ENCODE measurements around the gene FANK1.
"Not testable (repeated sequence)": the region's sequence is repeated elsewhere in the genome, so short reads cannot be mapped to it uniquely, and the experiment has no call there.

FANK1 gene

GRCh38 chr10:125892402-125892801, 4.0 kb upstream of the FANK1 start:
- DNase-seq = not testable (repeated sequence)

GRCh38 chr10:125894176-125894575, 2.2 kb upstream of the FANK1 start:
- DNase-seq = not testable (repeated sequence)

- not testable (repeated sequence) for DNase-seq
Measured at GRCh38 chr10:125895130-125896087, 955 bp upstream of the FANK1 start.

GRCh38 chr10:125897317-125897716, 953 bp downstream of the FANK1 start:
- not testable (repeated sequence) for DNase-seq

GRCh38 chr10:125900963-125901362, 4.6 kb downstream of the FANK1 start:
- DNase-seq = not testable (repeated sequence)

GRCh38 chr10:125903135-125903640, 6.8 kb downstream of the FANK1 start:
- DNase-seq = not testable (repeated sequence)

GRCh38 chr10:125905069-125905994, 9.0 kb downstream of the FANK1 start:
- not testable (repeated sequence) for DNase-seq

- not testable (repeated sequence) for DNase-seq
Measured at GRCh38 chr10:125907598-125907997, 11.2 kb downstream of the FANK1 start.

- DNase-seq = not testable (repeated sequence)
Measured at GRCh38 chr10:125908813-125909212, 12.4 kb downstream of the FANK1 start.

GRCh38 chr10:125909491-125909890, 13.1 kb downstream of the FANK1 start:
- not testable (repeated sequence) for DNase-seq

GRCh38 chr10:125911145-125911544, 14.8 kb downstream of the FANK1 start:
- DNase-seq = no peak

GRCh38 chr10:125911990-125912389, 15.6 kb downstream of the FANK1 start:
- no peak for DNase-seq

GRCh38 chr10:125913277-125913676, 16.9 kb downstream of the FANK1 start:
- DNase-seq = not testable (repeated sequence)

GRCh38 chr10:125916977-125917376, 20.6 kb downstream of the FANK1 start:
- no peak for DNase-seq

- not testable (repeated sequence) for DNase-seq
Measured at GRCh38 chr10:125917704-125918361, 21.5 kb downstream of the FANK1 start.

- DNase-seq = not testable (repeated sequence)
Measured at GRCh38 chr10:125921643-125922306, 25.4 kb downstream of the FANK1 start.

GRCh38 chr10:125925262-125925834, 29.0 kb downstream of the FANK1 start:
- DNase-seq = no peak

- no peak for DNase-seq
Measured at GRCh38 chr10:125926247-125926646, 29.9 kb downstream of the FANK1 start.

- DNase-seq = not testable (repeated sequence)
Measured at GRCh38 chr10:125927265-125927664, 30.9 kb downstream of the FANK1 start.

- no peak for DNase-seq
Measured at GRCh38 chr10:125928928-125929585, 32.7 kb downstream of the FANK1 start.

- no peak for DNase-seq
Measured at GRCh38 chr10:125929618-125930017, 33.3 kb downstream of the FANK1 start.
